GM23338 (cell line): ENCODE data around the gene ZNF292. TPM values are rescaled to one million over a fixed set of nuclear protein-coding genes. Genes with fewer than 3 reads are reported as not detected.

Experiments used
- ATAC-seq: fragments of 200-7000 bp; cut with Tn5 transposase; 3 replicates; pipeline ENCODE4 v1.9.1; 2020
- DNase-seq: peaks from one replicate; pipeline ENCODE4 v3.0.0-alpha.2; 2015; ENCODE audit warnings: low spot score
- H2AFZ ChIP-seq: fragments of 200-600 bp; sonication (generic); 2 replicates; pipeline ENCODE4 v1.8.0; 2016; ENCODE audit warnings: antibody characterized with exemption, mild to moderate bottlenecking, moderate library complexity
- H3F3A ChIP-seq: fragments of 200-600 bp; sonication (generic); replicated peaks from 2 replicates; pipeline ENCODE4 v1.8.0; 2017; ENCODE audit warnings: antibody characterized with exemption, mixed run types, low read depth
- H3K27ac ChIP-seq: fragments of 200-600 bp; sonication (generic); 2 replicates; pipeline ENCODE4 v1.6.1; 2016; ENCODE audit warnings: low read depth
- H3K27me3 ChIP-seq: fragments of 200-600 bp; sonication (generic); 2 replicates; pipeline ENCODE4 v1.8.0; 2016; ENCODE audit warnings: mild to moderate bottlenecking, mixed run types, moderate library complexity; ENCODE audit not compliant: insufficient read depth
- H3K36me3 ChIP-seq: fragments of 200-600 bp; sonication (generic); 2 replicates; pipeline ENCODE4 v1.8.0; 2016; ENCODE audit warnings: mild to moderate bottlenecking; ENCODE audit not compliant: insufficient read depth
- H3K4me1 ChIP-seq: fragments of 200-600 bp; sonication (generic); 2 replicates; pipeline ENCODE4 v1.8.0; 2016; ENCODE audit warnings: mild to moderate bottlenecking, moderate library complexity; ENCODE audit not compliant: insufficient read depth
- H3K4me2 ChIP-seq: fragments of 200-600 bp; sonication (generic); 2 replicates; pipeline ENCODE4 v1.7.1; 2017; ENCODE audit warnings: mixed run types
- H3K4me3 ChIP-seq: fragments of 200-600 bp; sonication (generic); 2 replicates; pipeline ENCODE4 v1.6.1; 2016; ENCODE audit warnings: mixed run types
- H3K79me2 ChIP-seq: fragments of 200-600 bp; sonication (generic); replicated peaks from 2 replicates; pipeline ENCODE4 v1.8.0; 2017; ENCODE audit warnings: mild to moderate bottlenecking; ENCODE audit not compliant: insufficient read depth
- H3K9me2 ChIP-seq: fragments of 200-600 bp; sonication (generic); 2 replicates; pipeline ENCODE4 v1.8.0; 2017; ENCODE audit not compliant: insufficient read depth
- H4K20me1 ChIP-seq: fragments of 200-600 bp; sonication (generic); replicated peaks from 2 replicates; pipeline ENCODE4 v1.8.0; 2017; ENCODE audit warnings: mild to moderate bottlenecking; ENCODE audit not compliant: insufficient read depth
- H3K27ac Mint-ChIP-seq: 2 replicates; pipeline ENCODE4 v1.8.0; 2020; ENCODE audit warnings: inconsistent platforms, mild to moderate bottlenecking, moderate library complexity, mixed read lengths
- H3K27me3 Mint-ChIP-seq: 3 replicates; pipeline ENCODE4 v1.8.0; 2022; ENCODE audit warnings: low read depth, mild to moderate bottlenecking, moderate library complexity, mixed read lengths, inconsistent platforms; ENCODE audit not compliant: insufficient read depth, poor library complexity
- H3K36me3 Mint-ChIP-seq: 3 replicates; pipeline ENCODE4 v1.8.0; 2021; ENCODE audit warnings: low read depth, mild to moderate bottlenecking, inconsistent platforms, moderate library complexity, mixed read lengths
- H3K4me1 Mint-ChIP-seq: 3 replicates; pipeline ENCODE4 v1.8.0; 2020; ENCODE audit warnings: mild to moderate bottlenecking, inconsistent platforms, mixed read lengths
- H3K4me3 Mint-ChIP-seq: 3 replicates; pipeline ENCODE4 v1.8.0; 2021; ENCODE audit warnings: moderate library complexity, mild to moderate bottlenecking, inconsistent platforms, mixed read lengths
- H3K9me3 Mint-ChIP-seq: 3 replicates; pipeline ENCODE4 v1.8.0; 2020; ENCODE audit warnings: moderate library complexity, mild to moderate bottlenecking, inconsistent platforms, mixed read lengths
- CREB1 ChIP-seq: fragments of 250-450 bp; sonication (Bioruptor Pico); IDR thresholded peaks from 2 replicates; pipeline ENCODE4 v1.5.0; 2020; ENCODE audit warnings: low read depth, mild to moderate bottlenecking, moderate library complexity
- CTCF ChIP-seq, 2 experiments: fragments of 200-600 bp in 1 of 2; sonication (generic) in 1 of 2; conservative IDR thresholded peaks; 2 replicates each; pipeline versions ENCODE4 v1.5.1 to v1.6.1; 2016 to 2017; ENCODE audit warnings: antibody characterized with exemption in 2 of 2, low read depth in 2 of 2, mild to moderate bottlenecking in 2 of 2, moderate library complexity in 1 of 2
- ETS1 ChIP-seq: IDR thresholded peaks from 2 replicates; pipeline ENCODE4 v1.6.1; 2016; ENCODE audit warnings: antibody characterized with exemption
- EZH2 ChIP-seq: fragments of 200-600 bp; sonication (generic); IDR thresholded peaks from one replicate; pipeline ENCODE4 v1.8.0; 2017; ENCODE audit warnings: antibody characterized with exemption, mild to moderate bottlenecking, low read depth; ENCODE audit not compliant: unreplicated experiment
- EZH2phosphoT487 ChIP-seq: fragments of 200-600 bp; sonication (generic); IDR thresholded peaks from one replicate; pipeline ENCODE4 v1.8.1; 2018; ENCODE audit warnings: antibody characterized with exemption; ENCODE audit not compliant: unreplicated experiment
- JUNB ChIP-seq: IDR thresholded peaks from one replicate; pipeline ENCODE4 v1.6.1; 2016; ENCODE audit warnings: antibody characterized with exemption; ENCODE audit not compliant: unreplicated experiment
- NANOG ChIP-seq: IDR thresholded peaks from 2 replicates; pipeline ENCODE4 v1.6.1; 2016; ENCODE audit warnings: antibody characterized with exemption, borderline replicate concordance
- POLR2AphosphoS5 ChIP-seq: IDR thresholded peaks from 2 replicates; pipeline ENCODE4 v1.6.1; 2016; ENCODE audit warnings: antibody characterized with exemption, low read depth
- REST ChIP-seq: IDR thresholded peaks from one replicate; pipeline ENCODE4 v1.6.1; 2018; ENCODE audit warnings: antibody characterized with exemption; ENCODE audit not compliant: unreplicated experiment
- STAT1 ChIP-seq: IDR thresholded peaks from one replicate; pipeline ENCODE4 v1.6.1; 2016; ENCODE audit warnings: antibody characterized with exemption; ENCODE audit not compliant: unreplicated experiment
- ZNF114 ChIP-seq: fragments of 250-450 bp; sonication (Bioruptor Pico); IDR thresholded peaks from 2 replicates; pipeline ENCODE4 v1.5.0; 2020; ENCODE audit warnings: mild to moderate bottlenecking, moderate library complexity
- ZNF331 ChIP-seq: fragments of 250-450 bp; sonication (Bioruptor Pico); IDR thresholded peaks from 2 replicates; pipeline ENCODE4 v1.5.0; 2020; ENCODE audit warnings: low read depth, mild to moderate bottlenecking, moderate library complexity
- polyA plus RNA-seq: library from polyadenylated mRNA; unstranded; fragments of >200 nt; fragmentation: Nextera tagmentation; extraction: Ambion mirVana; gene quantifications from 2 replicates; pipeline ENCODE4 v1.2.1, GENCODE V29; 2016
- total RNA-seq: library from RNA; depleted of rRNA; stranded (reverse); fragments of >200 nt; shearing (Covaris generic); gene quantifications from 2 replicates; pipeline ENCODE4 v1.2.3, GENCODE V29; 2014
- TF ChIP-seq, protein P1 (sequence below): fragments of 250-450 bp; sonication (Bioruptor Pico); IDR thresholded peaks from 2 replicates; pipeline ENCODE4 v1.5.0; 2020; ENCODE audit warnings: mild to moderate bottlenecking, moderate library complexity

ZNF292 gene
- total and polyA plus RNA-seq, 2 experiments from 2014 or later, result 45.7 to 67.9 TPM

- Histone ChIP-seq H2AFZ (peak overlapping the region; percentile 97; the same call in 1 of the 2 replicates), H3K4me3 (peak overlapping the region; percentile 89), H3K4me2 (peak overlapping the region; percentile 87), H3K36me3 (no peaks in the 10 kb centered on the region; the same call in 1 of the 2 replicates), H3K9me2 (no peaks in the 10 kb centered on the region), H3F3A (0 out of 2 replicates have a peak, but pooled peaks cover 4% of the 10 kb centered on the region), H3K27ac (peak overlapping the region; percentile 92), H4K20me1 (peaks cover 8% of the 10 kb centered on the region), H3K79me2 (peaks cover 49% of the 10 kb centered on the region), H3K27me3 (peaks cover 28% of the 10 kb centered on the region), H3K4me1 (peaks cover 28% of the 10 kb centered on the region)
- ATAC-seq (no peak), DNase-seq (no peak)
- Mint-ChIP-seq H3K4me1 (peaks cover 29% of the 10 kb centered on the region), H3K4me3 (peak overlapping the region; percentile 91), H3K36me3 (peaks cover 15% of the 10 kb centered on the region), H3K27ac (peak overlapping the region; percentile 99), H3K9me3 (no peaks in the 10 kb centered on the region), H3K27me3 (peaks cover 24% of the 10 kb centered on the region)
- TF ChIP-seq ZNF114 (CRISPR knock-in tag), result no peak
- TF ChIP-seq, protein P1, sequence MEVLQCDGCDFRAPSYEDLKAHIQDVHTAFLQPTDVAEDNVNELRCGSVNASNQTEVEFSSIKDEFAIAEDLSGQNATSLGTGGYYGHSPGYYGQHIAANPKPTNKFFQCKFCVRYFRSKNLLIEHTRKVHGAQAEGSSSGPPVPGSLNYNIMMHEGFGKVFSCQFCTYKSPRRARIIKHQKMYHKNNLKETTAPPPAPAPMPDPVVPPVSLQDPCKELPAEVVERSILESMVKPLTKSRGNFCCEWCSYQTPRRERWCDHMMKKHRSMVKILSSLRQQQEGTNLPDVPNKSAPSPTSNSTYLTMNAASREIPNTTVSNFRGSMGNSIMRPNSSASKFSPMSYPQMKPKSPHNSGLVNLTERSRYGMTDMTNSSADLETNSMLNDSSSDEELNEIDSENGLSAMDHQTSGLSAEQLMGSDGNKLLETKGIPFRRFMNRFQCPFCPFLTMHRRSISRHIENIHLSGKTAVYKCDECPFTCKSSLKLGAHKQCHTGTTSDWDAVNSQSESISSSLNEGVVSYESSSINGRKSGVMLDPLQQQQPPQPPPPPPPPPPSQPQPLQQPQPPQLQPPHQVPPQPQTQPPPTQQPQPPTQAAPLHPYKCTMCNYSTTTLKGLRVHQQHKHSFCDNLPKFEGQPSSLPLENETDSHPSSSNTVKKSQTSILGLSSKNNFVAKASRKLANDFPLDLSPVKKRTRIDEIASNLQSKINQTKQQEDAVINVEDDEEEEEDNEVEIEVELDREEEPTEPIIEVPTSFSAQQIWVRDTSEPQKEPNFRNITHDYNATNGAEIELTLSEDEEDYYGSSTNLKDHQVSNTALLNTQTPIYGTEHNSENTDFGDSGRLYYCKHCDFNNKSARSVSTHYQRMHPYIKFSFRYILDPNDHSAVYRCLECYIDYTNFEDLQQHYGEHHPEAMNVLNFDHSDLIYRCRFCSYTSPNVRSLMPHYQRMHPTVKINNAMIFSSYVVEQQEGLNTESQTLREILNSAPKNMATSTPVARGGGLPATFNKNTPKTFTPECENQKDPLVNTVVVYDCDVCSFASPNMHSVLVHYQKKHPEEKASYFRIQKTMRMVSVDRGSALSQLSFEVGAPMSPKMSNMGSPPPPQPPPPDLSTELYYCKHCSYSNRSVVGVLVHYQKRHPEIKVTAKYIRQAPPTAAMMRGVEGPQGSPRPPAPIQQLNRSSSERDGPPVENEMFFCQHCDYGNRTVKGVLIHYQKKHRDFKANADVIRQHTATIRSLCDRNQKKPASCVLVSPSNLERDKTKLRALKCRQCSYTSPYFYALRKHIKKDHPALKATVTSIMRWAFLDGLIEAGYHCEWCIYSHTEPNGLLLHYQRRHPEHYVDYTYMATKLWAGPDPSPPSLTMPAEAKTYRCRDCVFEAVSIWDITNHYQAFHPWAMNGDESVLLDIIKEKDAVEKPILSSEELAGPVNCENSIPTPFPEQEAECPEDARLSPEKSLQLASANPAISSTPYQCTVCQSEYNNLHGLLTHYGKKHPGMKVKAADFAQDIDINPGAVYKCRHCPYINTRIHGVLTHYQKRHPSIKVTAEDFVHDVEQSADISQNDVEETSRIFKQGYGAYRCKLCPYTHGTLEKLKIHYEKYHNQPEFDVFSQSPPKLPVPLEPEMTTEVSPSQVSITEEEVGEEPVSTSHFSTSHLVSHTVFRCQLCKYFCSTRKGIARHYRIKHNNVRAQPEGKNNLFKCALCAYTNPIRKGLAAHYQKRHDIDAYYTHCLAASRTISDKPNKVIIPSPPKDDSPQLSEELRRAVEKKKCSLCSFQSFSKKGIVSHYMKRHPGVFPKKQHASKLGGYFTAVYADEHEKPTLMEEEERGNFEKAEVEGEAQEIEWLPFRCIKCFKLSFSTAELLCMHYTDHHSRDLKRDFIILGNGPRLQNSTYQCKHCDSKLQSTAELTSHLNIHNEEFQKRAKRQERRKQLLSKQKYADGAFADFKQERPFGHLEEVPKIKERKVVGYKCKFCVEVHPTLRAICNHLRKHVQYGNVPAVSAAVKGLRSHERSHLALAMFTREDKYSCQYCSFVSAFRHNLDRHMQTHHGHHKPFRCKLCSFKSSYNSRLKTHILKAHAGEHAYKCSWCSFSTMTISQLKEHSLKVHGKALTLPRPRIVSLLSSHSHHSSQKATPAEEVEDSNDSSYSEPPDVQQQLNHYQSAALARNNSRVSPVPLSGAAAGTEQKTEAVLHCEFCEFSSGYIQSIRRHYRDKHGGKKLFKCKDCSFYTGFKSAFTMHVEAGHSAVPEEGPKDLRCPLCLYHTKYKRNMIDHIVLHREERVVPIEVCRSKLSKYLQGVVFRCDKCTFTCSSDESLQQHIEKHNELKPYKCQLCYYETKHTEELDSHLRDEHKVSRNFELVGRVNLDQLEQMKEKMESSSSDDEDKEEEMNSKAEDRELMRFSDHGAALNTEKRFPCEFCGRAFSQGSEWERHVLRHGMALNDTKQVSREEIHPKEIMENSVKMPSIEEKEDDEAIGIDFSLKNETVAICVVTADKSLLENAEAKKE (CRISPR knock-in tag), result no peak
- no peak for TF ChIP-seq CTCF (conservative IDR thresholded peaks at IDR 0.05; ENCODE audit: low read depth in 2 of 2)
- TF ChIP-seq ZNF331, result no peak
- TF ChIP-seq REST, result no peak
- TF ChIP-seq ETS1, result no peak
- no peak for TF ChIP-seq POLR2AphosphoS5
- no peak for TF ChIP-seq EZH2
- TF ChIP-seq STAT1, result no peak
- no peak for TF ChIP-seq CREB1
- no peak for TF ChIP-seq NANOG
- no peak for TF ChIP-seq EZH2phosphoT487
- no peak for TF ChIP-seq JUNB
Measured at GRCh38 chr6:87154641-87154992, 748 bp upstream of the ZNF292 start.
